Occipital lobe (tissue), 3 donors: Measurements from ENCODE around the gene VAV3. TPM values are rescaled to one million over a fixed set of nuclear protein-coding genes. Genes with fewer than 3 reads are reported as not detected.

Source experiments
- DNase-seq: peaks from one replicate; lab custom pipeline; 2025; lab: John Stamatoyannopoulos, UW
- small RNA-seq: library from RNA; depleted of rRNA; stranded (forward); fragments of <200 nt; gene quantifications from one replicate; pipeline ENCODE3, GENCODE V24; 2014
- total RNA-seq: library from RNA; depleted of rRNA; stranded (reverse); fragments of >200 nt; gene quantifications from one replicate; pipeline ENCODE4 v1.2.3, GENCODE V29; 2014

The VAV3 gene
- total RNA-seq, 1 donor from 2014 or later = 2.8 TPM

DNA sequence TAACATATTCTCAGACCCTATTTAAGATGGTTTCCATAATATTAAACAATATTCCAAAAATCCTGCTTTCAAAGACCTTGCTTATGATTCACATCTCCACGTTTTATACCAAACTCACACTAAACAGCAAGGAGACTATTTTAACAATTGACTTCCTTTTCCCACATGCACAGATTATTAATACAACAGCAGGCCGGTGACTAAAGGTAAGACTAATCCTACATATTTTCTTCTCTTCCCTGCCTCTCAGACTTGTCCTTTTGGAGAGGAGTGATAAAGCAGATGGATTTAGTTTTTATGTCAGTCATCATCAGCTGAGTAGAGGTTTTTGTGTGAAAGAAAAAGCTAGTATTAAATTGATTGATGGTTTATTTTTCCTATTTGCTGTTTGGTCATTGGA lies 423.6 kb downstream of the VAV3 start:
- no peak for DNase-seq

DNA sequence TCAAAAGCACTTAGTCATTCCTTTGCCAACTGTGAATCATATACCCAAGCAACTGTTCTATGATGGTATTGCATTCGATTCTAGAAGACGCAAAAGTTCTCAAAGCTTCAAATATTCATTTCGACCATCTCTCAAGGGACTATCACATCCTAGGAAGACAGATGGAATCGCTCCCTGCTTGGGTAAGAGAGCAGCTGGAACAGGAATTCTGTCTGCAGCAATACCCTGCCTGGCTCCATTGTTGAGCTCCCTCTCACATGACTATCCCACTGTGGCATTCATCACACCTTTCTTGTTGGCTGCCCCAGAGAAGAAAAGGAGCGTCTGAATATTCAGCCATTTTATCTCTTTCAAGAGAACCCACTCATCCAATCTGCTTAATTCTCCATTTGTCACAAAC lies 426.5 kb downstream of the VAV3 start:
- DNase-seq = no peak

DNA sequence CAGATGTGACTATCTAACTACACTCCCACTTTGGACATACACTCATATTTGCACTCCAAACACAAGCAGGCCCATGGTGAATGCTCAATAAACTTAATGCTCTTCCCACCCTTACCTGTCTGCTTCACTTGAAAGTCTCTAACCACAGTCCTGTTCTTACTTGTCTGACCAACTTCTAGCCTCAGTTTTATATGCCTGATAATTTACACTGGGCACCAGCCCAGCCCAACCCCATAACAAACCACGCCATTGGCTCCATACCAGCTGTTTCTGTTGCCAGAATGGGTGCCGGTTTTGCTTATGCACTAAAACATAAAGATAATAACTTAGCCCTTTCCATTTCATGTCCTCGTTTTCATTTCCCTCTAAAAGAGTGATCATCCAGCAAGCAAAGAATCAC lies 428.7 kb downstream of the VAV3 start:
- no peak for DNase-seq

DNA sequence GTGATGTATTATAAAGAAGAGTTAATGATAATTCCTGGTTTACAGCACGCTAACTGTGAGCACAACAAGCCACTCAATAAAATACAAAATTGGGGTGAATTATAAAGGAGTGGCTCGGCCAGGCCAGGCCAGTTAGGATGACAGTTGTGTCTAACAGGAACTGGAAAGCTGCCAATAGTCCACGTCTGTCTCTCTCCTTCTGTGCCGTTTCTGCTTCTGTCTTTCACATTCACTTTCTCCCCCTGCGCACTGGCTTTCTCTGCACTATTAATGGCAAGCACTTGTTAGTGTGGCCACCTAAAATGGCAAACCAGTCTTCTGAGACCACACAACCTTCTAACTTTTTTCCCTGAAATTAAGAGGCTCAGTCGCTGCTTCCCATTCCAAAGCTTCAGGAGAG lies 429.9 kb downstream of the VAV3 start:
- no peak for DNase-seq

DNA sequence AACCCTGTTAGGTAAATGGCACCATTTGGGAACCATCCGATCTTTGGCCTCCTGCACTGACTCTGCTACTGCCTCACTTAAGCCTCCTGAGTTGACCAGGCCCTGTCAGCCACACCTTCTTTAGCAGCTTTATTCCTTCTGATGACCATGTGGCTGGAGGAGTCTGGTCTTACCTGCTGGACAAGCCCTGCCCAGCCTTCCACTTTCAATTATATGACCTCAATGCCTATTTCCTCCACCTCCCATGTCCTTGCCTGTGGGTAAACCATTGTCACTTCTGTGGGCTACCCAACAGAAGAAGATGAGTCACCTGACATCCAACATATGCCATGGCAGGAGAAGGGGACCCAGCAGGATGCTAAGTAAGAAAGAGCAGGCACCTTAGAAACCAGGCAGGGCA lies 430.3 kb downstream of the VAV3 start:
- no peak for DNase-seq

DNA sequence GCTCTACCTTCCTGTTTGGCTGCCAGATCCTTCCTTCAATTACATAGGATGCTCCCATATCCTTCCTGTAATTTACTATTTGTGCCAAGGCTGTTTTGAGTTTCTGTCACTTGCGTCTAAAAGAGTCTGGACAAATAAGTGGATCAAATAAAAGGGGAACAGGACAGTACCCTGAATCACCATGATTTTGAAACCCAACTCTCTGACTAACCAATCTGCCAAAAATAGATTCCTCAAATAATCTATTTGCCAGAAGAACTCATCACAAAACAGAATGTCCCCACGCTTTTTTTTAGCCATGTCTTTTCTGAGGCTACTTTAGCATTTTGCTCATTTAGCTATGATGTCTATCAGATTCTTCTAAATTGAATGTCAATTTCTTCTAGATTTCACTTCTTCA lies 431.5 kb downstream of the VAV3 start:
- no peak for DNase-seq

DNA sequence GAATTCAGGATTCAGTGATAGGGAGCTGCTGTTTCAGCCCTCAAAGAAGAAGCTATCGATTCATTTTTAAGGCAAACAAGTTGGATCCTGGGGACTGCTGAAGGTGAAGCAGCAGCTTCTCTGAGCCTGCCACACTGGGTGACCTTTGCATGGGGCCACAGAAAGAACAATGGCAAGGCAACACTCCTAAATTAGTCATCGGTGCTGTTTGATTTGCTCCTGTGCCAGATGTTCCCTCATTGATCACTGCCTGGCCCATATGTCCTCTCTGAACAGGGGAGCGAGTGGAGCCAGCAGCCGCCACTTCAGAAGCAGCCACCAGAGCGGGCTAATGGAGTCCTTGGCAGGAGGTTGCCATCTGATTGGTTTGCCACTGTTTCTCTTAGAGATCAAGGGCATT lies 432.7 kb downstream of the VAV3 start:
- DNase-seq = no peak

DNA sequence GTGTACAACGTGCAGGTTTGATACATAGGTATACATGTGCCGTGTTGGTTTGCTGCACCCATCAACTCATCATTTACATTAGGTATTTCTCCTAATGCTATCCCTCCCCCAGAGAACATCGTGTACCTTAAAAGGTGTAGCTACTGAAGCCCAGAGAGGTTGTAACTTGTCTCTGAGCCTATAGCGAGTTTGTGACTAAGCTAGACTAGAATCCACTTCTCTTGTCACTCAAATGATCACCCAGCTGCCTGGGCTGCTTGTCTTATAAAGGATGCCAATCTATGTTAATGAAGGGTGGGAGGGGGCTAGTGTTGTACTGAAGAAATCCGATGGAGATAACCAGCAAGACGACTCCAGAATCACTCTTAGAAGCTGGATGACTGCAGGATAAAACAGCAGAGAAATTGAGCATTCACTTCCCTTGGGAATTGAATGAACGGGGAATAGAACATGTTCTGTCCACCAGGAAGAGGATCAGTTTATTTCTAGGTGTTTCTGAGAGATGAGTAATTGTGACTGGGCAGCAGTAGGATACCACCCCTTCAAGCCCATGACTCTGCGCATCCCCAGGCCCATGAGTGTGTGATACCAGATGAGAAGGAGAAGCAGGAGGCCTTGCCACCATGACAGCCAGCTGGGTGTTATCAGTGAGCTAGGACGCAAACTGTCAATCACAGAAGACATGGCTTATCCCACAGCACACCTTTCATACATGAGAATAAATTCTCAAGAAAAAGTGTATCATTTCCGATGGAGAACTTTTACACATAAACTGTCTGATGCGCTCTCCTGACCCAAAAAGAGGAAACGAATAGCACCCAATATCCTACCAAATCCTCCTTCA lies 433.7 kb downstream of the VAV3 start:
- DNase-seq = no peak

DNA sequence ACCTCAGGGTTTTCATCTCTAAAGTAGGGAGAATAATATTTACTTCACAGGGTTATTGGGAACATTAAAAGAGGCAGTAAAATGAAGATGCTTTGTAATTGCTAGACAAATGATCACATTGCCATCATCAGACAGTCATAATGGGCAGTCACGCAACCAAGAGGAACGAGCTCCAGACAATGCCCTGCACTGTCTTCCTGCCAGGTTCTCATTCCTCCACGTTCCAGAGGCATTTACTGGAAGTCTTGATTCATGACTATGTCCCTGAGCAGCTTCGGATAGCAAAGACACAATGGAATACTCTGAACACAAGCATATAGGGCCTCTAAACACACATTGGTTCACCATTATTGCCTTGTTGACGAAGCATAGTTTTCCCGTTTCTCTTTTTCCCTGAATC lies 434.4 kb downstream of the VAV3 start:
- DNase-seq = no peak

DNA sequence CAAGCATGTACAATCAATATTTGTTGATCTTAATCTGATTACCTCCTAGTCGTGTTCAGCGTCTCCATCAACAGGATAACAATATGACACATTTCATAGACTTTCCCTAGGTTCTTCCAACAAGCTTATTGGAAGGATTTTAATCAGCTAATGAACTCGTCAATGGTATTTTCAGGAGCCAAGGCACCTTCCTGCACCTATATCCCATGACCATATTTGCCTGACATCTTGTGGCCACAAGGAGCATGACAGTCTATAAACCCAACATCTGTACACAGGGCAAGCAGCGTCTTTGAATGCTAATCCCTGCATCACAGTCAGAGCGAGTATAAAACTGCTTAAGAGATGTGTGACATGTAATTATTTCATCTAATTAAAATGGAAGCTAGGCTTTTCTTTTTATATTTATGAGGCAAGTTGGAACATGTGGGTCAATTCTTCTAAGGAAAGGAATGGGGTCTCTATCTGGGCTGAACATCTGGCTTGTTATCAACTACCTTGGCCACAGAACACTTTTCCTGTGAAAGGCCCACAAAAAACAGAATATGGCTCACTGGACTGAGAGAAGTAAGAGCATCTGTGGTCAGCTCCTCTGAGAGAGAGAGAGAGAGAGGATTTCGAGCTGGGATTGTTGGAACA lies 435.4 kb downstream of the VAV3 start:
- peak; percentile 3 for DNase-seq

DNA sequence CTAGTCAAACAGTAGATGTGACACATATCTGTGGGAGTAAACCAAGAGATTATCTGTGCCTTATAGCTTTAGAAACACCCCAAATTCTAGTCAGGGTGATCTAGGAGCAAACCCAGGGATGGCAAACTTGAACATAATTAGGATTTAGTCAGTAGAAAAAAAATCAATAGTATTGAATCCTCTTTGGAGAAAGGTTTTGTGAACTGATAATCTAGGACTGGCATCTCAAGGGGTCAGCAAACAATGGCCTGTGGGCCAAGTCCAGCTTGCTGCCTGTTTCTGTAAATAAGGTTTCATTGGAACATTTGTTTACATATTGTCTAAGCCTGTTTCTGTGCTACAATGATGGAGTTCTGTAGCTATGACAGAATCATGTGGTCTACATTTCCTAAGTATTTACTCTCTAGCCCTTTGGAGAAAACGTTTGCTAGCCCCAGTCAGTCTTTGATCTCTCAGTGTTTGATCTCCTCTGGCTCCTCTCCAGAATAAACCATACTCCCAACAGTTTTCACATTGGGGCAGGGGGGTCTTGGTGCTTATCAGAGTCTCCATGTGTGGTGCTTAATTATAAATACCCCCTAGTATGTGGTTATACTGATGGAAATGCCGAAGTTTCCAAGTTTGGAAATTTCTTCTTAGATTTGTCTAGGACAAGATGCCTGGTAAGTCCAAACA lies 438.3 kb downstream of the VAV3 start:
- no peak for DNase-seq

DNA sequence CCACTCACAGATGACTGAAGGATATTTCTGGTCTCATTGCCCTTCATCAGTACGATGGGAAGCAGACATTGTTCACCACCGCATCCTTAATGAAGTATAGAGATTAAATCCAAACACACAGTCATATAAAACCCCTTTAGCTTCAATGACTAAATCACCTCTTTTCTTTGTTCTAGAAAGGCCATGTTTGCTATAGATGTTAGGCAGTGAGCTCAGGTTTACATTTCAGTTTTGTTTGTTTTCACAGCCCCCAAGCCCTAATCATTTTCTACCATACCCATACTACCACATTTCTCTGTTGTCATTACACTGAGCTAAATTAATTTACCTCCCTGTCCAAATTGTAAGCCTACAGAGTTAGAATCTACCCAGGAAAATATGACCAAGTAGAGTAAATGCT lies 439.0 kb downstream of the VAV3 start:
- no peak for DNase-seq

DNA sequence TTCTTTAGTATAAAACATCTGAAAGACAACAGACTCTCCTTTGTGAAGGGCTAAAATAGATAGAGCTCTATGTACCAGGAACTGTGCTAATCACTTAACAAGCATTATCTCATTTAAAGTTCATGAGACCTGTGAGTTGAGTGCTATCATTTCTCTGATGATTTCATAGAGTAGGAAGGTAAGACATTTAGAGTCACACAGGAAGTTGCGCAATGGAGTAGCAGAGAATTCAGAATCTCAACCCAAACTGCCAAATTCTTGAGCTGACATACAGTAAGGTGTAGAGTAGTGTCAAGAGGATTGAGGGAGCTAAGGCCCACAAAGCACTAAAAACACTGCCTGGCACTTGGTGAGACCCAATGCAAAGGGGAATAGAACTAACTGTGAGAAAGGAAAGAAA lies 439.8 kb downstream of the VAV3 start:
- DNase-seq = no peak

DNA sequence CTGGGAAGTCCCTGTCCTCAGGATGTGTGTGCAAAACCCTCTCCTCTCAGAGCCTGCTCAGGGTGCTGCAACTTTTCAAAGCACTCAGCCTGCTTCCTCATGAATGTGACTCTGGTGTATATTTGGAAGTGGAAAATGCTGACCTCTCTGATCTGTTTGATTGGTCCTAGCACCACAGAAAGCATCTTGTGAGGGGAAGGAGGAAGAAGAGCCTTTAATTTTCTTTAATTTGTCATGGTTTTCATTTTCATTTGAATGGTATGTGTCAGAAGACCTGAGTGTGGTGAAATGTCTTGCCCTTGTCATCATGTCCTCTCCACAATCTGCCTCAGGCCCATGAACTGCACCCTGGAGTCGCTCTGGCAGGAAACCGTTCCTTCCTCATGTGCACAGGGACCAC lies 440.7 kb downstream of the VAV3 start:
- DNase-seq = no peak

DNA sequence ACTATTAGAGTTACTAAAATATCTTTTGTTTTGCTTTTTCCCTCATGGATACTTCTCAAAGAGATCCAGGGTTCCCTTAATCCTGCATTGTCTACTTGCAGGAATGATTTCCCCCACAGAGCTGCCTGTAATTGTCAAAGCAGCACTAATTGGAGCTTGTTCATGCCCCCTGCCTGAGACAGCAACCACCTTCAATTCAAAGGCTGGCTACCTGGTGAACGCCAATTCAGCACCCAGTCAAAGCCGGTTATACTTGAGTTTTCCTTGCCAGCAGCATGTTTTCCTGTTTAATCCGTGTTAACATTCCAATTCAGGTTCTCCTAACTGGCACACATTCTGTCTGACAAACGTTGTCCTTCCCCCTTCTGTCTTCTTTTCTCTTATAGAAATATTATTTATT lies 441.2 kb downstream of the VAV3 start:
- no peak for DNase-seq

DNA sequence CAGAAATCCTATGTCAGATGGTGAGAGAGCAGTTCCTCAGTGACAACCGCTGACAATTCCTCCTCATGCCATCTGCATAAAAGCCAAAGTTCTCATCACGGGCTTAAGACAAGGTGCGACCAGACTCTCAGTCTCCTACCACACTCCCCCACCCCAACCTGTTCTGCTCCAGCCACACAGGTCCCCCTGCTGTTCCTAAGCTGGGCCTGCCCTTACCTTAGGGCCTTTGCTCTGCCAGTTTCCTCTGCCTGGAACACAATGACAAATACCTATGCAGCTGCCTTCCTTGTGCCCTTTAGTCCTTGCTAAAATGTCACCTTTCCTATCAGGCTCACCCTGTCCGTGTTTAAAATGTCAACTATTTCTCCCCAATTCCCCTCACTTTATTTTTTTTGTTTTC lies 441.9 kb downstream of the VAV3 start:
- no peak for DNase-seq

Small RNA genes lying within 50 kb of the gene (small RNA-seq; reads per million reads assigned to genes)
- gene MIR7852 = not detected

Other genes starting within 250 kb of the VAV3 start
- 49.9 TPM for gene SLC25A24, start 235.2 kb upstream of the VAV3 start, total RNA-seq